Stimulated activated CD8-positive, alpha-beta memory T cell treated with anti-CD3 and anti-CD28 coated beads, Interleukin-15, amount 100 ng/mL, for 24 hours (primary cell): Measurements from ENCODE around the gene PIP5K1A.

ENCODE experiments used
- DNase-seq: peaks from one replicate; pipeline ENCODE4 v3.0.0-alpha.2; 2020; ENCODE audit warnings: low read depth

PIP5K1A gene

GRCh38 chr1:151289991-151290708 is 91.8 kb downstream of the PIP5K1A start:
- DNase-seq: no peak

- DNase-seq: no peak
Observed at GRCh38 chr1:151290709-151291303, 92.5 kb downstream of the PIP5K1A start.

GRCh38 chr1:151292207-151293030 is 94.1 kb downstream of the PIP5K1A start:
- DNase-seq: no peak

- DNase-seq: no peak
Observed at GRCh38 chr1:151293093-151293492, 94.7 kb downstream of the PIP5K1A start.

- no peak for DNase-seq
Observed at GRCh38 chr1:151294742-151295462, 96.5 kb downstream of the PIP5K1A start.
